ENCODE data around the gene VIPR1. TPM values are rescaled to one million over a fixed set of nuclear protein-coding genes. Genes with fewer than 3 reads are reported as not detected.

Gene VIPR1
- total and polyA plus RNA-seq, 2 experiments from 2014 or later = not detected

- Histone ChIP-seq H3K9me3 (ENCODE audit: low read depth) (no peaks in the 10 kb centered on the region), H3K4me2 (ENCODE audit: unreplicated experiment) (no peak overlapping the region), H3K27ac (no peak overlapping the region), H3F3A (ENCODE audit: insufficient read depth) (no peaks in the 10 kb centered on the region), H3K4me1 (ENCODE audit: insufficient read depth) (no peaks in the 10 kb centered on the region), H3K27me3 (replicated peaks; ENCODE audit: insufficient read depth) (peaks cover 4% of the 10 kb centered on the region; the same call in 1 of the 2 replicates), H3K4me3 (no peak overlapping the region), H4K20me1 (ENCODE audit: insufficient read depth) (no peaks in the 10 kb centered on the region), H3K79me2 (ENCODE audit: insufficient read depth) (no peaks in the 10 kb centered on the region), H2AFZ (no peak overlapping the region), H3K9me2 (ENCODE audit: insufficient read depth) (no peaks in the 10 kb centered on the region), H3K36me3 (ENCODE audit: low read depth) (no peaks in the 10 kb centered on the region), H3K9ac (no peak overlapping the region)
- no peak for DNase-seq
- no peak for TF ChIP-seq EZH2 (IDR thresholded peaks at IDR 0.05; ENCODE audit: insufficient read depth, poor library complexity, severe bottlenecking)
- TF ChIP-seq EZH2phosphoT487 (IDR thresholded peaks at IDR 0.05; ENCODE audit: insufficient read depth, low read depth) = no peak
- 38 to 52% methylated on average over 4 of the region's 4 CpGs for WGBS, 2 experiments (ENCODE audit: low coverage in 1 of 2, low lambda C conversion rate in 2 of 2, missing lambda C conversion rate in 2 of 2)
- in situ Hi-C loops (cut with MboI) = no loop called here
Observed at GRCh38 chr3:42488687-42489086, 13.8 kb upstream of the VIPR1 start.

GRCh38 chr3:42489116-42489936 is 13.1 kb upstream of the VIPR1 start:
- Histone ChIP-seq H4K20me1 (ENCODE audit: insufficient read depth) (no peaks in the 10 kb centered on the region), H3F3A (ENCODE audit: insufficient read depth) (no peaks in the 10 kb centered on the region), H3K4me3 (no peak overlapping the region), H3K4me2 (ENCODE audit: unreplicated experiment) (no peak overlapping the region), H3K9me3 (ENCODE audit: low read depth) (no peaks in the 10 kb centered on the region), H3K9me2 (ENCODE audit: insufficient read depth) (no peaks in the 10 kb centered on the region), H2AFZ (no peak overlapping the region), H3K4me1 (ENCODE audit: insufficient read depth) (no peaks in the 10 kb centered on the region), H3K79me2 (ENCODE audit: insufficient read depth) (no peaks in the 10 kb centered on the region), H3K9ac (no peak overlapping the region), H3K27me3 (replicated peaks; ENCODE audit: insufficient read depth) (peaks cover 4% of the 10 kb centered on the region; the same call in 1 of the 2 replicates), H3K27ac (no peak overlapping the region), H3K36me3 (ENCODE audit: low read depth) (no peaks in the 10 kb centered on the region)
- WGBS, 2 experiments (ENCODE audit: low coverage in 1 of 2, low lambda C conversion rate in 2 of 2, missing lambda C conversion rate in 2 of 2) = 65 to 66% methylated on average over 10 of the region's 10 CpGs
- in situ Hi-C loops (cut with MboI) = no loop called here
- DNase-seq = no peak
- TF ChIP-seq EZH2 (IDR thresholded peaks at IDR 0.05; ENCODE audit: insufficient read depth, poor library complexity, severe bottlenecking) (no peak), EZH2phosphoT487 (IDR thresholded peaks at IDR 0.05; ENCODE audit: insufficient read depth, low read depth) (no peak)

GRCh38 chr3:42489937-42490227 is 12.6 kb upstream of the VIPR1 start:
- Histone ChIP-seq H3F3A (ENCODE audit: insufficient read depth) (no peaks in the 10 kb centered on the region), H3K27me3 (replicated peaks; ENCODE audit: insufficient read depth) (0 out of 2 replicates have a peak, but pooled peaks cover 4% of the 10 kb centered on the region), H3K9me3 (ENCODE audit: low read depth) (no peaks in the 10 kb centered on the region), H3K9ac (no peak overlapping the region), H3K4me2 (ENCODE audit: unreplicated experiment) (no peak overlapping the region), H3K4me1 (ENCODE audit: insufficient read depth) (no peaks in the 10 kb centered on the region), H3K79me2 (ENCODE audit: insufficient read depth) (no peaks in the 10 kb centered on the region), H3K4me3 (no peak overlapping the region), H2AFZ (no peak overlapping the region), H3K36me3 (ENCODE audit: low read depth) (no peaks in the 10 kb centered on the region), H3K9me2 (ENCODE audit: insufficient read depth) (no peaks in the 10 kb centered on the region), H3K27ac (no peak overlapping the region), H4K20me1 (ENCODE audit: insufficient read depth) (no peaks in the 10 kb centered on the region)
- TF ChIP-seq EZH2 (IDR thresholded peaks at IDR 0.05; ENCODE audit: insufficient read depth, poor library complexity, severe bottlenecking) = no peak
- no peak for TF ChIP-seq EZH2phosphoT487 (IDR thresholded peaks at IDR 0.05; ENCODE audit: insufficient read depth, low read depth)
- in situ Hi-C loops (cut with MboI) = no loop called here
- WGBS, 2 experiments (ENCODE audit: low coverage in 1 of 2, low lambda C conversion rate in 2 of 2, missing lambda C conversion rate in 2 of 2) = 82 to 87% methylated on average over 3 of the region's 3 CpGs
- DNase-seq = no peak

DNA sequence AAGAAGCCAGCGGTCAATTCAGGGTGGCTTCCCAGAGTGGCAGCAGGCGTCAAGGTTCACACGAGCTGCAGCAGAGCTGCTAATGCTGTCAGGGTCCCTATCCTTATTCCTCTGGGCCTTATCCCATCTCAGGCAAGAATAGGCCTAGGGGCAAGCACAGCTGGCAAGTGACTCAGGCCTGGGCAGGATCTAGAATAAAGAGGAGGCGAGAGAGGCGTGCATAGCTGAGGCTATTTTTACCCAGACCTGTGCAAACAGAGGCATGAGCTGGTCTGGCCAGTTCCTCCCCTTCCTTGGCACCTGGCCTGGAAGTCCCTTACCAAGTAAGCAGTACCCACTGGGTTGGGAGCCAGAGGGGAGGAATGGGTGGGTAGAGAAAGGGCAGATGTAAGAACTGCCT is 12.2 kb upstream of the VIPR1 start:
- in situ Hi-C loops (cut with MboI) = no loop called here
- Histone ChIP-seq H3F3A (ENCODE audit: insufficient read depth) (no peaks in the 10 kb centered on the region), H3K4me1 (ENCODE audit: insufficient read depth) (no peaks in the 10 kb centered on the region), H4K20me1 (ENCODE audit: insufficient read depth) (no peaks in the 10 kb centered on the region), H3K9ac (no peak overlapping the region), H3K36me3 (ENCODE audit: low read depth) (no peaks in the 10 kb centered on the region), H3K4me2 (ENCODE audit: unreplicated experiment) (no peak overlapping the region), H3K79me2 (ENCODE audit: insufficient read depth) (no peaks in the 10 kb centered on the region), H3K27ac (no peak overlapping the region), H3K9me3 (ENCODE audit: low read depth) (no peaks in the 10 kb centered on the region), H3K9me2 (ENCODE audit: insufficient read depth) (no peaks in the 10 kb centered on the region), H3K27me3 (replicated peaks; ENCODE audit: insufficient read depth) (0 out of 2 replicates have a peak, but pooled peaks cover 4% of the 10 kb centered on the region), H3K4me3 (no peak overlapping the region), H2AFZ (no peak overlapping the region)
- WGBS, 2 experiments (ENCODE audit: low coverage in 1 of 2, low lambda C conversion rate in 2 of 2, missing lambda C conversion rate in 2 of 2) = 70 to 71% methylated on average over 5 of the region's 5 CpGs
- TF ChIP-seq EZH2 (IDR thresholded peaks at IDR 0.05; ENCODE audit: insufficient read depth, poor library complexity, severe bottlenecking) (no peak), EZH2phosphoT487 (IDR thresholded peaks at IDR 0.05; ENCODE audit: insufficient read depth, low read depth) (no peak)
- no peak for DNase-seq

Data from GM23248 (cell line).